OCI-LY1 (cell line): ENCODE data around the gene GIGYF2.

Experiments used
- CTCF ChIP-seq: fragments of 200-600 bp; sonication (generic), shearing (Covaris generic); IDR thresholded peaks from 2 replicates; pipeline ENCODE4 v1.5.1; 2017; ENCODE audit warnings: mild to moderate bottlenecking, antibody characterized with exemption, low read length, moderate library complexity, mixed read lengths
- EZH2 ChIP-seq: fragments of 200-600 bp; sonication (generic), shearing (Covaris generic); IDR thresholded peaks from 2 replicates; pipeline ENCODE4 v1.8.0; 2017; ENCODE audit warnings: borderline replicate concordance, mixed run types, mild to moderate bottlenecking, antibody characterized with exemption, low read length, moderate library complexity, mixed read lengths

GRCh38 chr2:232835687-232836208 lies 138.6 kb downstream of the GIGYF2 start:
- TF ChIP-seq CTCF = no peak
- TF ChIP-seq EZH2 = no peak
